Head of caudate nucleus (tissue), 42 donors: ENCODE measurements around the gene ZIC5.
A peak's percentile ranks its signal among the peaks of the same experiment; 100 is the strongest.

Experiments
- DNase-seq, 42 donors: peaks; one replicate each; pipeline versions ENCODE4 v3.0.0 to v3.0.0-alpha.2; 2020 to 2021; ENCODE audit warnings: mixed read lengths in 7 of 42
- intact Hi-C: fragments of 100-400 bp; cut with DNase I; formaldehyde crosslinking; loops from one replicate; pipeline ENCODE4 v1.15.0; 2022

ZIC5 gene

GRCh38 chr13:99979453-99980200, 8.1 kb upstream of the ZIC5 start:
- DNase-seq = peak in 2 of 42 donors; percentile 27 to 28
- intact Hi-C loops = no loop called here

GRCh38 chr13:99978799-99979452, 7.4 kb upstream of the ZIC5 start:
- peak in 2 of 42 donors; percentile 33 to 36 for DNase-seq
- intact Hi-C loops = no loop called here

DNA sequence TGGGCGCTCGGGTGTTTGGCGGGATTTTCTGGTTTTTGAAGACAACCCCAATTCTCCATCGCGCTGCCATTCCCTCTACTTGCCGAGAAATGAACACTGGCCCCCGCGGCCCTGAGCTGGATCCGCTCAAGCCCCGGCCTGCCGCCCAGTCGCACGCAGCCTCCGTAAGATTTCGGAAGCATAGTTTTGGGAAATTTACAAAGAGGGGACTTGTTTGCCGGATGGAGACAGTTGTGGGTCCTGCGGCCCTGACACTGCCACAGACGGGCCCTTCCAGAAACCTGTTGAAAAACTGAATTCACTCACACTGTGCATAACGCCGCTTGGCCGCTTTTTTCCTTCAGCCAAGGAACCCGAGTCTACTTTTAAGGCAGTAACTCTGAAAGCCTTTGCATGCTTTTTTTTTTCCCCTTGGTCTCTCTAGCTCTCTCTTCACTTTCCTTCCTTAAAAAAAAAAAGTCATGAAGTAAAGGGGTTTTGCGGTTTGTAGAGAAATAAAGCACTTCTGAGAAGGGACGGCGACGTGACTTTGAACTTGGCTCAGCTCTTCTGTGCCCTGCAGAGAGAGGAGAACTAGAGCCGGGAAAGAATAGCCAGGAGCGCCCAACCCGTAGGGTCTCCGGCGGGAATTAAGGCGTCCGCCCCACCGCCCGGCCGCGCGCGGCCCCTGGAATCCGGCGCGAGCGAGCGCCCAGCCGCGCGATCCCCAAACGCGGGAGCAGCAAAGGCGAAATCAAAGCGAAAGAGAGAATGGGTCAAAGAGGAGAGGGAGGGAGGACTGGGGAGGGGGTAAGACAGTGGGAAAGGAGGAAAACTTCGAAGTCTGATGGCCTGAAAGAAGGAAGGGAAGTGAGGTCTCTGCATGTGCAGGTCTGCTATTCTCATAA, 6.6 kb upstream of the ZIC5 start:
- peak in 3 of 42 donors; percentile 25 to 38 (median 26) for DNase-seq
- intact Hi-C loops = no loop called here

- DNase-seq = peak in 1 of 42 donors; percentile 23
- intact Hi-C loops = no loop called here
Observed at GRCh38 chr13:99977334-99977911, 5.9 kb upstream of the ZIC5 start.

DNA sequence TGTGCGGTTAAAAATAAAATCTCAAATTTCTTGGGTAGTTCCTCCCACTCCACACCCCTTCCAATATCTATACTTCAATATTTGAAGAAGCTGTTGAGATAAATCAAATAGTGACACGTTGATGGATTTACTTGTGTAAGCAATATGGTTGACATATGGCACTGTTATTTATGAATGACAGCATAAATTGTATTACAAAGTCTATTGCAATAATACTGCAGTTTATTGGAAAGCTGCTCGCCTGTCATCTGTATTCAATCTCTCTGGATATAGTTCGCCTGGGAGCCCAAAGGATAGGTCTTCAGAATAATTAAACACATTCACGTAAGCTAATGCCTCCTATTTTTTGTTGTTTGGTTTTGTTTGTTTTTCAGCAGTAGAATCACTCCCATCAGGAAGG, 5.0 kb upstream of the ZIC5 start:
- intact Hi-C loops = no loop called here
- DNase-seq = no peak

- intact Hi-C loops = no loop called here
- peak in 3 of 42 donors; percentile 1 to 27 (median 15) for DNase-seq
Observed at GRCh38 chr13:99975626-99976025, 4.1 kb upstream of the ZIC5 start.

GRCh38 chr13:99974939-99975561, 3.5 kb upstream of the ZIC5 start:
- DNase-seq = peak in 4 of 42 donors; percentile 12 to 31 (median 22)
- intact Hi-C loops = no loop called here

- DNase-seq = peak in 1 of 42 donors; percentile 6
- intact Hi-C loops = no loop called here
Observed at GRCh38 chr13:99974296-99974938, 2.9 kb upstream of the ZIC5 start.

DNA sequence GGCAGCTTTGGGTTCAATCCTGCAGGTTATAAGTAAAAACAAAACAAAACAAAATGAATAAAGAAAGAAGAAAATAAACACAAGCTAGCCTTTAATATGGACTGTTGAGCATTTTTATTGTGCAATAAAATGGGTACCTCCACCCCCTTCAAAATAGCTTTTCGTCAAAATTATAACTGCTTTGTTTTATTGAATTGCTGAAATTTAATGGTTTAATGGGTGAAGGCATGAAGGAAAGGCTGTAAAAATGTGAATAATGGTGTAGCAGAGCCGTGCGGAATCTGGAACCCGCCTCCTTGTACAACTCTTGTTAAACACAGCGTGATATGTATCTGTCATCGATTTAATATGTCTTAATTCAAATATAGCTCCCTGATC, 2.2 kb upstream of the ZIC5 start:
- DNase-seq = no peak
- intact Hi-C loops = no loop called here

DNA sequence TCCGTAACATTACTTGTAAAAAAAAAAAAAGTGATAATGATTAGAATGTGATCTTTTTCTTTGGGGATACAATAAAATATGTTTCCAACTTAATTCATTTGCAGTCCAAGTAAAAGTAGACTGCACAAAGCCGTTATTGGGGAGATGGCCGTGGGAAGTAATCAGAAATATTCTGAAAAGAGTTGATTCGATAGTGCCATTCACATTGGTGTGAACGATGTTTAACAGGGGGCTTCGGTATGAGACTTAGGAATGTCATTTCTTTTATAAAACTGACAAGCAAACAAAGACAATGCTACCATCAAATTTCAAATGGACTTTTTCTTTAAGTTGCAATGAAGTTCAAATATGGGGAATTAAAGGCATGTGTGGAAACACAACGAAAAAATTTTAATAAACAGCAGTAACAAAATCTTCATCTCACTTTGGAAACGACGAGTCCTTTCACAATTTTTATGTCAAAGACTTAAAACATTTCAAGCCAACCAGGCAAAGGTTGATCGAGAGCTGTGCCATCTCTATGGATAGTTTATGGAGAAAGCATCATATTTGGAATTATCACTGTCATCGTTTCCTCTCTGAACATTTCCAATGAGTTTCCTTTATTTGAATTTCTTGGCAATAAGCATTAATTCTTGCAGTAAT, 1.7 kb upstream of the ZIC5 start:
- DNase-seq = no peak
- intact Hi-C loops = no loop called here

- intact Hi-C loops = no loop called here
- peak in 1 of 42 donors; percentile 20 for DNase-seq
Observed at GRCh38 chr13:99972190-99972731, 694 bp upstream of the ZIC5 start.

GRCh38 chr13:99970651-99971575, 654 bp downstream of the ZIC5 start:
- DNase-seq = peak in 4 of 42 donors; percentile 14 to 34 (median 28)
- intact Hi-C loops = no loop called here

GRCh38 chr13:99969919-99970650, 1.5 kb downstream of the ZIC5 start:
- intact Hi-C loops = no loop called here

DNA sequence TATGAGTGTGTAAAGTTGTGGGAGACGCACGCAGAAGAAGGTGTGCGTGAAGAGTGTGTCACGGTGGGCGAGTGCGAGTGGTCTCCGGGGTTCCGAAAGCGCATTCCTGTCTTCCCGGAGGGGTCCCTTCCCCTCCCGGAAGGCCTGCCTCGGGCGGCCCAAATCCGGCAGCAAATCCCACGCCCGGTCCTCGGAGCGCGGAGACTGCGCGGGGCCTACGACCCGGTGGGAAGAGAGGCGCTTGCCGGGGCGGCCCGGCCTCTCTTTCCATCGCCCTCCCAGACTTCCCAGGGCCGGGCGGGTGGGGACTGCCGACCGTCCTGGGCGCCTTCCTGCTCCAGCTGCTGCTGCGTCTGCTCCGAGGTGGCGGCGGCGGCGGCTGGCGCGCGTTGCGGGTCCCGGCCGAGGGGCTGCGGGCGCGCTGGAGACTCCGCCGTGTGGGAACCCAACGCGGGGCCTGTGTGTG, 2.1 kb downstream of the ZIC5 start:
- intact Hi-C loops = no loop called here
- DNase-seq = peak in 2 of 42 donors; percentile 2 to 23

More at GRCh38 chr13:99969919-99970650, 1.5 kb downstream of the ZIC5 start:
- peak in 3 of 42 donors; percentile 5 to 43 (median 24) for DNase-seq
